ENCODE results near the gene COLGALT1.

COLGALT1 gene

DNA sequence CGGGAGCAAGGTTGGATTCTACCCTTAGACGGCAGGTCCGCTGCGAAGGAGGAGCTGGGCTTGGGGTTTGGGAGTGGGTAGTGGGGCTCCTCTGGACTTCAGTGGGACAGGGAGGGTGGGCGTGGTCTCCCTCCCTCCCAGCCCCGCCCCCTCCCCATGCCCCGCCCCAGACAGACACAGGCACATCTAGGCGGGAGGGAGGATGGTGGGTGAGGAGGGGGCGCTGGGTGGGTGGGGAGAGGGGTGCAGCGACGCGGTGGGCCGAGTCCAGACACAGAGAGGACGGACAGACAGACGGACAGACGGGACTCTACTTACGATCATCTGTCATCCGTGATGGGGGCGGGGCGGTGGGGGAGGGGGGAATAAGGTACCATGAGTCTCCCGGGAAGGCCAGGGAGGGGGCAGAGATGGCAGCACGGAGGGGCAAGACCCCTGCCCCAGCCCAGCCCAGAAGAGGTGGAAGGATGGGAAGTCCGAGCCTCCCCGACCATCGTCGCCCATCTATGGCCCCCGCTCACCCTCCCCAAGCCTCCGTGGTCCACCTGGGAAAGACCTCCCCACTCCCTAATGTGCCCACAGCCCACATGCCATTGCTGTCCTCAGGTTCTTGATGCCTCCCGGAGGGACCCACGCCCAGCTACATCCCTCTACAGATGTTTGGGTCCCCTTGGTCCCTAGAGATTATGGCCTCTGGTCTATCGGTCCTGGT lies 67.9 kb downstream of the COLGALT1 start:
- TF ChIP-seq, protein P1, sequence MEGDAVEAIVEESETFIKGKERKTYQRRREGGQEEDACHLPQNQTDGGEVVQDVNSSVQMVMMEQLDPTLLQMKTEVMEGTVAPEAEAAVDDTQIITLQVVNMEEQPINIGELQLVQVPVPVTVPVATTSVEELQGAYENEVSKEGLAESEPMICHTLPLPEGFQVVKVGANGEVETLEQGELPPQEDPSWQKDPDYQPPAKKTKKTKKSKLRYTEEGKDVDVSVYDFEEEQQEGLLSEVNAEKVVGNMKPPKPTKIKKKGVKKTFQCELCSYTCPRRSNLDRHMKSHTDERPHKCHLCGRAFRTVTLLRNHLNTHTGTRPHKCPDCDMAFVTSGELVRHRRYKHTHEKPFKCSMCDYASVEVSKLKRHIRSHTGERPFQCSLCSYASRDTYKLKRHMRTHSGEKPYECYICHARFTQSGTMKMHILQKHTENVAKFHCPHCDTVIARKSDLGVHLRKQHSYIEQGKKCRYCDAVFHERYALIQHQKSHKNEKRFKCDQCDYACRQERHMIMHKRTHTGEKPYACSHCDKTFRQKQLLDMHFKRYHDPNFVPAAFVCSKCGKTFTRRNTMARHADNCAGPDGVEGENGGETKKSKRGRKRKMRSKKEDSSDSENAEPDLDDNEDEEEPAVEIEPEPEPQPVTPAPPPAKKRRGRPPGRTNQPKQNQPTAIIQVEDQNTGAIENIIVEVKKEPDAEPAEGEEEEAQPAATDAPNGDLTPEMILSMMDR (IDR thresholded peaks at IDR 0.05; ENCODE audit: low read depth, low read length), result no peak
- no peak for TF ChIP-seq MYC (IDR thresholded peaks at IDR 0.05; ENCODE audit: low read depth, low read length)
- no peak for TF ChIP-seq POLR2A (IDR thresholded peaks at IDR 0.05; ENCODE audit: extremely low read depth, insufficient read length)
- TF ChIP-seq, protein P2, sequence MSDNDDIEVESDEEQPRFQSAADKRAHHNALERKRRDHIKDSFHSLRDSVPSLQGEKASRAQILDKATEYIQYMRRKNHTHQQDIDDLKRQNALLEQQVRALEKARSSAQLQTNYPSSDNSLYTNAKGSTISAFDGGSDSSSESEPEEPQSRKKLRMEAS (IDR thresholded peaks at IDR 0.05; ENCODE audit: low read depth, low read length), result no peak
- no peak for DNase-seq (ENCODE audit: low read depth)
- H3K4me3 ChIP-seq (ENCODE audit: low read depth, low read length), result no peak overlapping the region

DNA sequence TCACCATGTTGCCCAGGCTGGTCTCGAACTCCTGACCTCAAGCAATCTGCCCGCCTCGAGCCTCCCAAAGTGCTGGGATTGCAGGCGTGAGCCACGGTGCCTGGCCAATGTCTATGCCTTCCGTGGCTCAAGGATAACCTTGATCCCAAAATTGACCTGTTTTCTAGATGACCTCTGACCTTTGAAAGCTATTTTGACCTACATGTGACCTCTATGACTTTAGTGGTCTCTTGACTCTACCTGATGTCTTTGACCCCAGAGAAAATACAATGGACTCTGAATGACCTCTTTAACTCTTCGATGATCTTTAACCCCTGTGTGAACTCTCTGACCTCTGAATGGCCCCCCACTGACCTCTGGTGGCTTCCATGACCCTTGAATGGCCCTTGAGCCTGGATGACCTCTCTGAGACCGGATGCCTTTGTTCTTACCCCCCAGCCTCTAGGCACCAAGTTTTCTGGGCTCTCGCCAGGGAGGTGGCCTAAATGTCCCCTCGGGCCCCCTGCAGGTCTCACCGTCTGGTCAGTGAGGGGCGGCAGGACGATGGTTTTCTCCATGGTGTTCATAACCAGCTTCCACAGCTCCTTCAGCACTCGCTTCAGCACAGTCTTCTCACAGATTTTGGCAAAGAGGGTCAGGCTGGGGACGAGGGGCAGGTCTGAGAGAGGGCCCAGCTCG lies 69.0 kb downstream of the COLGALT1 start:
- TF ChIP-seq MYC (IDR thresholded peaks at IDR 0.05; ENCODE audit: low read depth, low read length) (no peak), POLR2A (IDR thresholded peaks at IDR 0.05; ENCODE audit: extremely low read depth, insufficient read length) (no peak)
- TF ChIP-seq, protein P2 (IDR thresholded peaks at IDR 0.05; ENCODE audit: low read depth, low read length), result no peak
- TF ChIP-seq, protein P1 (IDR thresholded peaks at IDR 0.05; ENCODE audit: low read depth, low read length), result no peak
- no peak overlapping the region for H3K4me3 ChIP-seq (ENCODE audit: low read depth, low read length)
- DNase-seq (ENCODE audit: low read depth), result no peak

DNA sequence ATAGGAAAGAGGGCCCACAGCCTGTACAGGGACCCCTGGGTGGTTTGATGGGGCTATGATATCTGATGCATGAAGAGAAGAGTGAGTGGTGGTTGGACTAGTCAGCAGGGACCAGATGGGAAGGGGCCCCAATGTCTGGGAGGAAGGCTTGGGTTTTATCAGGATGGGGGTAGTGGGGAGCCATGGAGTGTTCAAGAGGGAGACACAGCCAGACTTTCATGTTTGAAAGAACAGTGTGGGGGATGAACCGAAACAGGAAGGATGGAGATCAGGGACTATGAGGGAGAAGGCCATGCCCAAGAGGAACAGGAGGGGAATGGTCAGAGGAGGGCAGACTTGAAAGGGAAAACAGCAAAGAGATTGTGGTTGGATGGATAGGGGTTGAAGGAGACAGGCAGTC lies 69.6 kb downstream of the COLGALT1 start:
- no peak for TF ChIP-seq POLR2A (IDR thresholded peaks at IDR 0.05; ENCODE audit: extremely low read depth, insufficient read length)
- DNase-seq (ENCODE audit: low read depth), result no peak
- H3K4me3 ChIP-seq (ENCODE audit: low read depth, low read length), result no peak overlapping the region

DNA sequence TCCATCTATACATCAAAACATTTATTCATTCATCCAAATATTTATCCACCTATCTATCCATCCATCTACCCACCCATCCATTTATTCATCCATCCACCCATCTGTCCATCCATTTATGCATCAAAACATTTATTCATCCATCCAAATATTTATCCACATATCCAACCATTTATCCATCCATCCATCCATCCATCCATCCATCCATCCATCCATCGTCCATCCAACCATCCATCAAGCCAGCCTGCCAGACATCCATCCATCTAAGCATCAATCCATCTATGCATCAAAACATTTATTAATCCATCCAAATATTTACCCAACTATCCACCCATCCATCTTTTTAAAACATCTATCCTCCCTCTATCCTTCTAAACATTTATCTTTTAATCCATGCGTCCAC lies 70.5 kb downstream of the COLGALT1 start:
- no peak for DNase-seq (ENCODE audit: low read depth)
- TF ChIP-seq, protein P2 (IDR thresholded peaks at IDR 0.05; ENCODE audit: low read depth, low read length), result no peak
- TF ChIP-seq MYC (IDR thresholded peaks at IDR 0.05; ENCODE audit: low read depth, low read length), result no peak
- TF ChIP-seq POLR2A (IDR thresholded peaks at IDR 0.05; ENCODE audit: extremely low read depth, insufficient read length), result no peak
- TF ChIP-seq, protein P1 (IDR thresholded peaks at IDR 0.05; ENCODE audit: low read depth, low read length), result no peak
- H3K4me3 ChIP-seq (ENCODE audit: low read depth, low read length), result no peak overlapping the region

DNA sequence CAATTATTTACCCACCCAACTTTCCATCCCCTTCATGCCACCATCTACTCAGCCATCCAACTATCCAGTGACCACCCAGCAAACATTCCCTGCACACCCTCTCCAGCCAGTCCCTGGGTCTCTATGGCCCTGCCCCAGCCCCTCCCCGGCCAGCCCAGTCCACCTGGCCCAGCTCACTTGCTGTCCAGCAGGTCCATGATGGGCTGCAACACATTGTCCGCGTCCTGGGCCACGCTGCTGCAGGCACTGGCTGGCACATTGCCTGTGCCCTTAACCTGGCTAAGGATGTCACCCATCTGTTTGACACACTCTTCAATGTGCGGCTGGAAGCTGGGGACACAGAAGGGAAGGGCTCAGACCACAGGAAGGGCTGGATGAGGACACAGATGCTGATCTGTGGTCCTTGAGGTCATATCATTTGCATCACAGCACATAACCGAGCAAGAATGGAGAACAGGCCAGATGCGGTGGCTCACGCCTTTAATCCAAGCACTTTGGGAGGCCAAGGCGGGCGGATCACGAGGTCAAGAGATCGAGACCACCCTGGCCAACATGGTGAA lies 71.1 kb downstream of the COLGALT1 start:
- TF ChIP-seq MYC (IDR thresholded peaks at IDR 0.05; ENCODE audit: low read depth, low read length) (no peak), POLR2A (IDR thresholded peaks at IDR 0.05; ENCODE audit: extremely low read depth, insufficient read length) (no peak)
- TF ChIP-seq, protein P2 (IDR thresholded peaks at IDR 0.05; ENCODE audit: low read depth, low read length), result no peak
- TF ChIP-seq, protein P1 (IDR thresholded peaks at IDR 0.05; ENCODE audit: low read depth, low read length), result no peak
- no peak for DNase-seq (ENCODE audit: low read depth)
- H3K4me3 ChIP-seq (ENCODE audit: low read depth, low read length), result no peak overlapping the region

DNA sequence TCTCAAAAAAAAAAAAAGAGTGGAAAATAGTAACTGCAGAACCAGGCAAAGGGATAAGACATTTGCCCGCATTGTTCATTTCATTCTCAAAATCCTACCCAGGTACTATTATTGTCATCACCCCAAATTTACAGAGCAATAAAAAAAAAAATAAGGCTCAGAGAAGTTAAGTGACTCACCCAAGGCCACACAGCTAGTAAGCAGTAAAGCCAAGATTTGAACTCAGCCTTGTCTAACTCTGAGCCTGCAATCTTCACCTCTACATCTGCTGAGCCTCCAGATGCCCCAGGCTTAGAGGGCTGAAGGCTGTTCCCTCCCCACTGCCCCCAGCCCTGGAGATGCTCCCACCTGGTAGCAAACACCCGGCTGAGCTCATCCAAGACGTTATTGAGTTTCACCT lies 71.7 kb downstream of the COLGALT1 start:
- no peak overlapping the region for H3K4me3 ChIP-seq (ENCODE audit: low read depth, low read length)
- no peak for DNase-seq (ENCODE audit: low read depth)
- TF ChIP-seq POLR2A (IDR thresholded peaks at IDR 0.05; ENCODE audit: extremely low read depth, insufficient read length) (no peak), MYC (IDR thresholded peaks at IDR 0.05; ENCODE audit: low read depth, low read length) (no peak)
- TF ChIP-seq, protein P1 (IDR thresholded peaks at IDR 0.05; ENCODE audit: low read depth, low read length), result no peak
- TF ChIP-seq, protein P2 (IDR thresholded peaks at IDR 0.05; ENCODE audit: low read depth, low read length), result no peak

Data from NB4 (cell line).